ENCODE data around the gene SIK3. TPM values are rescaled to one million over a fixed set of nuclear protein-coding genes. Genes with fewer than 3 reads are reported as not detected.

The SIK3 gene
- total and polyA plus RNA-seq, 4 donors: 33.8 to 61.6 (median 51.8) TPM

DNA sequence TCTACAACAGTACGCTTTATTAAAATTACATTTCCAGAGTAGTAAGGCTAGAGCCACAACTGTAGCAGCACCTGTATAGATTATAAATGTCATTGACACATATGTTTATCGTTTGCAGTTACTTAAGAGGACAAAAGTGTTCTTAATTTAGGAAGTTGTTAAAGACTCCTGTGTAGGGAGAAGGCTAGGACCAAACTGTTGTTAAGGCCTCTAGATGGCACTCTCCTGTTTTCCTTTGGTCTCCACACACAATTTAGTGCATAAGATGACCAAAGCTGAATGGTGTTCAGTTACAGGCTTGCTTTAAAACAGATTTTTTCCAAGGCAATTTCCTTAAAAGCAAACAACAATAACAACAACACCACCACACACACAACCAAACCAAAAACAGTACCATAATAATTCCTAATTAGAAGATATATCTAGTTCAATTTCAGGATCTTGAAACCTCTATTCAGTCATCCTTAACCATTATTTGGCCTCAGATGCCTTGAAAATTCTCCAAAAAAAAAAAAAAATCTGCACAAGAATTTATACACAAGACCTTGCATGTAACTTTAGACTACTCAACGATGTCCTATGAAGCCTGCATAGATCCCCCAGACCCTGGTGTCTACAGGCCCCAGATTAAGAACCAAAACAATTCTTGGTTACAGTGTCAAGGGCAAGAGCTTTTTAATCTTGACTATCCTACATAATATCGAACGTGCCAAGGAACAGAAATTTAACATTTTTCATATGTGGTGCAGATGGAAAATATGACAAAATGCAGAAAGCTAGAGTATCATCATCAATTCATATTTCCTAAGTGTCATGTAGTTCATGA is 218.2 kb downstream of the SIK3 start:
- peak in 5 of 6 donors; percentile 38 to 91 (median 62) for DNase-seq (ENCODE audit: low read depth in 4 of 6, low spot score in 6 of 6)
- Histone ChIP-seq H3K27ac (ENCODE audit: low read depth, low read length) (peak overlapping the region; percentile 34), H3K27me3 (ENCODE audit: control insufficient read depth, insufficient read depth, low read length) (no peaks in the 10 kb centered on the region), H3K4me3 (ENCODE audit: low read depth, low read length) (no peak overlapping the region), H3K36me3 (ENCODE audit: control insufficient read depth, insufficient read depth, low read length) (peaks cover 8% of the 10 kb centered on the region), H3K4me1 (ENCODE audit: control insufficient read depth, insufficient read depth, low read length) (no peaks in the 10 kb centered on the region), H3K9me3 (ENCODE audit: control insufficient read depth, insufficient read depth, low read length) (no peaks in the 10 kb centered on the region)
- 29% methylated on average over 1 of the region's 5 CpGs for WGBS (ENCODE audit: insufficient coverage)

DNA sequence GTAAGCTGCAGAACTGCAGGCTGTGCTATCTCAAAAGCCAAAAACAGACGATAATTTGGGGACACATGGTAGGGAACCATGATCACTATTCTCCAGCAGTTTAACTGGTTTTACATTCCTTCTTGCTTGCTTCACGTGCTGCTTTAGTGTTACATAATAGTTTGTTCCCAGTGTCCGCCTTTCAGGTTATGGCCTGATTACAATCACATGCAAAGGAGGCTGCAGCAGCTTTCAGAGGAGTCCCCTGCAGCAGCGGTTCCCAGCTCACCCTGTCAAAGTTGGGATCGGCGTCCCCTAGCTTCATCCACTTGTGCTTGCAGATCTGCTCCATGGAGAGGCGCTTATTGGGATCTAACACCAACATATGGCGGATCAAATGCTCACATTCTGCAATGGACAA is 221.6 kb downstream of the SIK3 start:
- H3K9me3 ChIP-seq (ENCODE audit: control insufficient read depth, insufficient read depth, low read length): no peaks in the 10 kb centered on the region
- DNase-seq (ENCODE audit: low read depth in 4 of 6, low spot score in 6 of 6): no peak
- H3K4me1 ChIP-seq (ENCODE audit: control insufficient read depth, insufficient read depth, low read length): no peaks in the 10 kb centered on the region
- 94% methylated on average over 7 of the region's 8 CpGs for WGBS (ENCODE audit: insufficient coverage)
- H3K27me3 ChIP-seq (ENCODE audit: control insufficient read depth, insufficient read depth, low read length): no peaks in the 10 kb centered on the region
- H3K36me3 ChIP-seq (ENCODE audit: control insufficient read depth, insufficient read depth, low read length): peaks cover 23% of the 10 kb centered on the region
- H3K4me3 ChIP-seq (ENCODE audit: low read depth, low read length): no peak overlapping the region
- H3K27ac ChIP-seq (ENCODE audit: low read depth, low read length): no peak overlapping the region

DNA sequence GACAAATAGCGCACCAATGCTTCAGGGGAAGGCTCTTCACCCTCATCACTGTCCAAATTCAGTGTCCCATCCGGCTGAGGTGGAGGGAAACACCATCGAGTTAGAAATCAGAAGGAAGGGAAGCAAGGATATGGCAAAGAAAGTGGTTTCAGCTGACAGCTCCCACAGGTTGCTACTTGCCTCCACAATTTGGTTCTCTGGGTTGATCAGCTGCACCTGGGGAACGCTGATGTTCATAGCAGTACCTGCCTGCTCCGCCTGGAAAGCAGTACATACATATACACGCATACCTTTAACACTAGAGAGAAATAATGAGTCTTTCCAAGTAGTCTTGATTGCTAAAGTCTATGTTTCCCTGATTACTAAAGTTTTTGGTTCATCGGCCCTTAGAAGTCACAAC is 223.0 kb downstream of the SIK3 start:
- no peak overlapping the region for H3K27ac ChIP-seq (ENCODE audit: low read depth, low read length)
- H3K27me3 ChIP-seq (ENCODE audit: control insufficient read depth, insufficient read depth, low read length): no peaks in the 10 kb centered on the region
- no peaks in the 10 kb centered on the region for H3K4me1 ChIP-seq (ENCODE audit: control insufficient read depth, insufficient read depth, low read length)
- no peaks in the 10 kb centered on the region for H3K9me3 ChIP-seq (ENCODE audit: control insufficient read depth, insufficient read depth, low read length)
- peaks cover 29% of the 10 kb centered on the region for H3K36me3 ChIP-seq (ENCODE audit: control insufficient read depth, insufficient read depth, low read length)
- DNase-seq (ENCODE audit: low read depth in 4 of 6, low spot score in 6 of 6): no peak
- WGBS (ENCODE audit: insufficient coverage): 100% methylated on average over 2 of the region's 7 CpGs
- H3K4me3 ChIP-seq (ENCODE audit: low read depth, low read length): no peak overlapping the region

DNA sequence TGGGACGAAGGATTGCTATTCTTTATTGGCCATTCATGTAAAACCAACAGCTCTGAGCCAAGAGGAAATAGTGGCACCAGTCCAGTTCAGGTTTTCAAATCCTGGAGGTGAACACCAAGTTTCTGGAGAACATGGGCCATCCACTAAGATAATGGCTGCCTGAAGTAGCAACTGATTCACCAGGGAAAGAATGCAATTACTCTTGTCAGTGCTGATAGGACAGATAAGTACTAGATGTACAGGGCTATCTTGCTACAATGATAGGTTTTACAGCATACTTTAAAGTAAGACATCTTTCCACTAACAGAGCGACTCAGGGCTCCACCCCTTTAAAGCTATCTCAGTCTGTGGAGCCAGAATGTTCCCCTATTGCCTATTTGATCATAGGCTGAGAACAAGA is 224.0 kb downstream of the SIK3 start:
- H3K27ac ChIP-seq (ENCODE audit: low read depth, low read length): no peak overlapping the region
- H3K27me3 ChIP-seq (ENCODE audit: control insufficient read depth, insufficient read depth, low read length): no peaks in the 10 kb centered on the region
- 100% methylated on average over 1 of the region's 2 CpGs for WGBS (ENCODE audit: insufficient coverage)
- H3K36me3 ChIP-seq (ENCODE audit: control insufficient read depth, insufficient read depth, low read length): peaks cover 34% of the 10 kb centered on the region
- H3K4me3 ChIP-seq (ENCODE audit: low read depth, low read length): no peak overlapping the region
- no peak for DNase-seq (ENCODE audit: low read depth in 4 of 6, low spot score in 6 of 6)
- no peaks in the 10 kb centered on the region for H3K4me1 ChIP-seq (ENCODE audit: control insufficient read depth, insufficient read depth, low read length)
- no peaks in the 10 kb centered on the region for H3K9me3 ChIP-seq (ENCODE audit: control insufficient read depth, insufficient read depth, low read length)

DNA sequence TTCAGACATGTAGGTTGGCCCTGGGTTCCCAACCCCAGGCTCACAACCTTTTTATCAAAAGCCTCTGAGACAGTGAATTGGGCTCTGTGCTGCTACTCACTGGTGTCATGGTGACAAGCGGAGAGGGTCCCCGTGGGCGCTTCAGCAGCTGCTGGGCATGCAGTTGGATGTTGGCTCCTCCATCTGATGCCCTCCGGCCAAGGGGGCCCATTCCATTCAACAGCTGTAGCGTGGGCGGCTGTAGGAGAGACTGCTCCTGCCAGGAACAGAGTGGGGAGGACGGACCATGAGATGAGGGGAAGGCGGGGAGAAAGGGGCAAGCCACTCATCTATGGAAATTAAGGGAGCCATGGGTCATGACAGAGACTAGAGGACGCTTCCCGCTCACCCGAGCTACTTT is 224.8 kb downstream of the SIK3 start:
- Histone ChIP-seq H3K27ac (ENCODE audit: low read depth, low read length) (no peak overlapping the region), H3K4me3 (ENCODE audit: low read depth, low read length) (no peak overlapping the region), H3K27me3 (ENCODE audit: control insufficient read depth, insufficient read depth, low read length) (no peaks in the 10 kb centered on the region), H3K4me1 (ENCODE audit: control insufficient read depth, insufficient read depth, low read length) (no peaks in the 10 kb centered on the region), H3K36me3 (ENCODE audit: control insufficient read depth, insufficient read depth, low read length) (peaks cover 34% of the 10 kb centered on the region), H3K9me3 (ENCODE audit: control insufficient read depth, insufficient read depth, low read length) (no peaks in the 10 kb centered on the region)
- WGBS (ENCODE audit: insufficient coverage): 81% methylated on average over 10 of the region's 11 CpGs
- no peak for DNase-seq (ENCODE audit: low read depth in 4 of 6, low spot score in 6 of 6)

DNA sequence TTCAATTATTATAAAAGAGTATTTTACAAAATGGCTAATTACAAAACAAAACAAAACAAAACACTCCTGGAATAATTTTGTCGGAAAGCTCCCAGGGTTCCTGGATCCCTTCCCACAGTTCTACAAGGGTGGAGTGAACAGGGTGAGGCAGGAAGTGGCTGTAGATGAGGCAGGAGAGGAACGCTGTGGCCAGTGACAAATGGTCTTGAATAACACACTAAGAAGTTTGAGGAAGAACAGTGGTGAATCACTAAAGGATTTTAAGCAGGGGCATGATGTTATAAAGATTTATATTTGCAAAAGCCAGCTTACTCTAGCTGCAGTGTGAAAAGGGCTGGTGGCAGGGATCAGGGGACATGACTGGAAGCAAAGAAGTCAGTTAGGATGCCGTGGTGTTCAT is 227.0 kb downstream of the SIK3 start:
- H3K9me3 ChIP-seq (ENCODE audit: control insufficient read depth, insufficient read depth, low read length): no peaks in the 10 kb centered on the region
- 90% methylated on average over 2 of the region's 3 CpGs for WGBS (ENCODE audit: insufficient coverage)
- no peak for DNase-seq (ENCODE audit: low read depth in 4 of 6, low spot score in 6 of 6)
- no peaks in the 10 kb centered on the region for H3K4me1 ChIP-seq (ENCODE audit: control insufficient read depth, insufficient read depth, low read length)
- no peak overlapping the region for H3K27ac ChIP-seq (ENCODE audit: low read depth, low read length)
- no peaks in the 10 kb centered on the region for H3K27me3 ChIP-seq (ENCODE audit: control insufficient read depth, insufficient read depth, low read length)
- peaks cover 37% of the 10 kb centered on the region for H3K36me3 ChIP-seq (ENCODE audit: control insufficient read depth, insufficient read depth, low read length)
- no peak overlapping the region for H3K4me3 ChIP-seq (ENCODE audit: low read depth, low read length)

DNA sequence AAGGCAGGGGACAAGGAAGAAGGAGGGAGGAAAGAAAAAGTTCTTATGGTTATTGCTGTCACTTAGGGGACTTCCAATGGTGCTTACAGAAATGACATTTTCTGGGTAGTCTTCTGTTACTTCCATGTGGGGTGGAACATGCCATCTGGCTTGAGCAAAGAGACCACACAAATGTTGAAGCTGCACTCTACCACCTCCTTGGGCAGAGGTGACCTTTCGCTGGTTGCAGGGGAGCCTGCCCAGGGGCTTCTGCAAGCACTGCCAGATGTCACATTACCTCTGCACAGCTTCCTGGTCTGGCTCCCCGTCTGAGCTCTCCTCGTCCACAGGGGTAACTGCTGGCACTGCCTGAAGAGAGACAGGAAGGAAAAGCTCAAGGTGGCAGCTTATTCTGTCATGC is 228.2 kb downstream of the SIK3 start:
- H3K27ac ChIP-seq (ENCODE audit: low read depth, low read length): no peak overlapping the region

DNA sequence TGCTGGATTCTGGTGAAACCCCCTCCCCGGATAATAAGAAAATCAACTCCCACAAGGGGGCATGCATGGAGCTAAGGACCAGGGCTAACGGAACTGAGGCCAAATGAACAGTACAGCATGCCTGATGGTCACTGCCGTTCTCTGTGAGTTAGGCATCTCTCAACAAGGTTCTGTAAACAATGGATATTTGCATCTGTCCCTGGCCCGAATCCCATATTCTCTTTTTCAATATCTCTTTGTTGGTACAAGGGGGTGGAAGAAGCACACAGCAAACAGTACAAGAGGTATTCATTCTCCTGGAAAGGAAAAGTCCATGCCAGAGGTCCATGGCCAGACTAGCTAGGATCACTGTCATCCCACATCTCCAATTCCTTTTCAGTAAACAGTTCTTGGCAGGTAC is 228.6 kb downstream of the SIK3 start:
- Histone ChIP-seq H3K9me3 (ENCODE audit: control insufficient read depth, insufficient read depth, low read length) (no peaks in the 10 kb centered on the region), H3K27ac (ENCODE audit: low read depth, low read length) (no peak overlapping the region), H3K4me1 (ENCODE audit: control insufficient read depth, insufficient read depth, low read length) (no peaks in the 10 kb centered on the region), H3K4me3 (ENCODE audit: low read depth, low read length) (no peak overlapping the region), H3K36me3 (ENCODE audit: control insufficient read depth, insufficient read depth, low read length) (peaks cover 38% of the 10 kb centered on the region), H3K27me3 (ENCODE audit: control insufficient read depth, insufficient read depth, low read length) (no peaks in the 10 kb centered on the region)
- DNase-seq (ENCODE audit: low read depth in 4 of 6, low spot score in 6 of 6): no peak
- WGBS (ENCODE audit: insufficient coverage): 75% methylated on average over 3 of the region's 4 CpGs

More for the DNA sequence above, 228.2 kb downstream of the SIK3 start:
- Histone ChIP-seq H3K27me3 (ENCODE audit: control insufficient read depth, insufficient read depth, low read length) (no peaks in the 10 kb centered on the region), H3K4me1 (ENCODE audit: control insufficient read depth, insufficient read depth, low read length) (no peaks in the 10 kb centered on the region), H3K4me3 (ENCODE audit: low read depth, low read length) (no peak overlapping the region), H3K9me3 (ENCODE audit: control insufficient read depth, insufficient read depth, low read length) (no peaks in the 10 kb centered on the region), H3K36me3 (ENCODE audit: control insufficient read depth, insufficient read depth, low read length) (peaks cover 39% of the 10 kb centered on the region)
- 84% methylated on average over 2 of the region's 3 CpGs for WGBS (ENCODE audit: insufficient coverage)
- no peak for DNase-seq (ENCODE audit: low read depth in 4 of 6, low spot score in 6 of 6)

DNA sequence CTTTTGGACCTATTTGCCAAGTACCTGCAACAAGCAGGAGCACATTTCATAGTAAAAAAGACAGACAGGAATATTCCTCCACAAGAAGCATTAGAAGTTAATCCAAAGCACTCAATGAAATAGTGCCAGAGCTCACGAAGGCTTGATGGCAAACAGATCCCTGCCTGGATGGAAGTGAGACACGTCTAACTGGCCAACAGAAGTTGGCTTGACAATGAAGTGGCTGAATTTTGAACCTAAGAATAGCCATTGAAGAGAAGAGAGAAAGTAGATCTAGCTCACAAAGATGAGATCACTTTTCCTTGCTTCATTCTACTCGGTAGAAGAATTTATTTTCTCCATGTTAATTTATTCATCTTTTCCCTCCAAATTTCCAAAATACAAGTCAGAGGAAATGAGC is 230.2 kb downstream of the SIK3 start:
- H3K36me3 ChIP-seq (ENCODE audit: control insufficient read depth, insufficient read depth, low read length): peaks cover 41% of the 10 kb centered on the region
- no peak for DNase-seq (ENCODE audit: low read depth in 4 of 6, low spot score in 6 of 6)
- no CpG with 5 or more reads among the region's 3 CpGs for WGBS (ENCODE audit: insufficient coverage)
- no peak overlapping the region for H3K27ac ChIP-seq (ENCODE audit: low read depth, low read length)
- H3K4me1 ChIP-seq (ENCODE audit: control insufficient read depth, insufficient read depth, low read length): no peaks in the 10 kb centered on the region
- no peaks in the 10 kb centered on the region for H3K9me3 ChIP-seq (ENCODE audit: control insufficient read depth, insufficient read depth, low read length)
- no peak overlapping the region for H3K4me3 ChIP-seq (ENCODE audit: low read depth, low read length)
- no peaks in the 10 kb centered on the region for H3K27me3 ChIP-seq (ENCODE audit: control insufficient read depth, insufficient read depth, low read length)

DNA sequence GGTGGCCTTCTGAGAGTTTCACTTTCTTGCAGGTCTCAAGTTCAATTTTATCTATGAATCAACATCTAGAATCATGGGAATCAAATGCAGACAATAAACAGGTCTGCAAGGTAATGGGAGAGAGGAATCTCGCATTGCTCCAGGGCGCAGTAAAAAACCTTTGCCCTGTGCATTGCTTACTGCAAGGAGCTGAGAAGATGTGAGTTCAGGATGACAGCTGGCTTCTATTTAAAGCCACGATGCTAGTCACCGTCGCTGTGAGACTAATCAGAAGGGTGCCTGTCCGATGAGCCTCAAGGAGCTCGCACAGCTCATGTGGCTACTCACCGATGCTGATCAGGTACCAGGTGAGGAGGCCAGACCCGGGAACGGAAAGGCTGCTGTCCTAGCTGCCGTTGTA is 230.6 kb downstream of the SIK3 start:
- no peak overlapping the region for H3K4me3 ChIP-seq (ENCODE audit: low read depth, low read length)
- 94% methylated on average over 11 of the region's 11 CpGs for WGBS (ENCODE audit: insufficient coverage)
- no peaks in the 10 kb centered on the region for H3K27me3 ChIP-seq (ENCODE audit: control insufficient read depth, insufficient read depth, low read length)
- H3K36me3 ChIP-seq (ENCODE audit: control insufficient read depth, insufficient read depth, low read length): peaks cover 43% of the 10 kb centered on the region
- no peak for DNase-seq (ENCODE audit: low read depth in 4 of 6, low spot score in 6 of 6)
- no peak overlapping the region for H3K27ac ChIP-seq (ENCODE audit: low read depth, low read length)
- no peaks in the 10 kb centered on the region for H3K9me3 ChIP-seq (ENCODE audit: control insufficient read depth, insufficient read depth, low read length)
- H3K4me1 ChIP-seq (ENCODE audit: control insufficient read depth, insufficient read depth, low read length): no peaks in the 10 kb centered on the region
